Activated T-cell treated with anti-CD3 and anti-CD28 coated beads, Interleukin-2, amount 50 U/mL, for 4 hours (primary cell): ENCODE results near the gene ITGAX. TPM values are rescaled to one million over a fixed set of nuclear protein-coding genes. Genes with fewer than 3 reads are reported as not detected.
A peak's percentile ranks its signal among the peaks of the same experiment; 100 is the strongest.
"Not testable (repeated sequence)": the region's sequence is repeated elsewhere in the genome, so short reads cannot be mapped to it uniquely, and the experiment has no call there.

Source experiments
- ATAC-seq, 2 donors: fragments of 200-7000 bp; cut with Tn5 transposase; one replicate each; pipeline ENCODE4 v1.10.0; 2021
- DNase-seq: peaks from one replicate; pipeline ENCODE4 v3.0.0-alpha.2; 2020
- H3K27me3 Mint-ChIP-seq: one replicate; pipeline ENCODE4 v1.8.0; 2021; ENCODE audit warnings: low read depth, mixed read lengths
- H3K36me3 Mint-ChIP-seq: one replicate; pipeline ENCODE4 v1.8.0; 2022; ENCODE audit warnings: mixed read lengths; ENCODE audit not compliant: insufficient read depth
- H3K4me1 Mint-ChIP-seq: one replicate; pipeline ENCODE4 v1.8.0; 2021; ENCODE audit warnings: low read depth, mixed read lengths
- H3K4me3 Mint-ChIP-seq: one replicate; pipeline ENCODE4 v1.8.0; 2021; ENCODE audit warnings: mild to moderate bottlenecking, moderate library complexity, mixed read lengths
- H3K9me3 Mint-ChIP-seq: one replicate; pipeline ENCODE4 v1.8.0; 2021; ENCODE audit warnings: mixed read lengths
- total RNA-seq, 3 donors: library from RNA; stranded (reverse); gene quantifications; one replicate each; pipeline ENCODE4 v1.2.1, GENCODE V29; 2021

ITGAX gene
- total RNA-seq, 3 donors from 2014 or later, result 0.89 to 2.3 (median 2.2) TPM

GRCh38 chr16:31333686-31334649 is 21.0 kb upstream of the ITGAX start:
- ATAC-seq (peak in 1 of 2 donors; percentile 45), DNase-seq (no peak)
- Mint-ChIP-seq H3K4me3 (no peak overlapping the region), H3K4me1 (peaks cover 37% of the 10 kb centered on the region), H3K36me3 (no peaks in the 10 kb centered on the region), H3K27me3 (peaks cover 12% of the 10 kb centered on the region), H3K9me3 (no peaks in the 10 kb centered on the region)

- no peaks in the 10 kb centered on the region for H3K9me3 Mint-ChIP-seq
- H3K36me3 Mint-ChIP-seq, result no peaks in the 10 kb centered on the region
- ATAC-seq (no peak), DNase-seq (no peak)
- H3K27me3 Mint-ChIP-seq, result peaks cover 13% of the 10 kb centered on the region
- peaks cover 39% of the 10 kb centered on the region for H3K4me1 Mint-ChIP-seq
- H3K4me3 Mint-ChIP-seq, result no peak overlapping the region
These were observed 20.0 kb upstream of the ITGAX start for GRCh38 chr16:31334934-31335333.

- no peaks in the 10 kb centered on the region for H3K9me3 Mint-ChIP-seq
- H3K36me3 Mint-ChIP-seq, result no peaks in the 10 kb centered on the region
- H3K4me3 Mint-ChIP-seq, result no peak overlapping the region
- DNase-seq (no peak), ATAC-seq (no peak)
- H3K27me3 Mint-ChIP-seq, result peaks cover 12% of the 10 kb centered on the region
- H3K4me1 Mint-ChIP-seq, result peaks cover 38% of the 10 kb centered on the region
These were observed 19.5 kb upstream of the ITGAX start for GRCh38 chr16:31335431-31335830.

GRCh38 chr16:31338166-31338685 is 16.8 kb upstream of the ITGAX start:
- not testable (repeated sequence) for ATAC-seq, H3K27me3 Mint-ChIP-seq, H3K4me3 Mint-ChIP-seq, DNase-seq, H3K9me3 Mint-ChIP-seq, H3K36me3 Mint-ChIP-seq
- peaks cover 25% of the 10 kb centered on the region for H3K4me1 Mint-ChIP-seq

- ATAC-seq, result no peak
- no peaks in the 10 kb centered on the region for H3K36me3 Mint-ChIP-seq
- H3K4me3 Mint-ChIP-seq, result no peak overlapping the region
- DNase-seq, result no peak
- no peaks in the 10 kb centered on the region for H3K9me3 Mint-ChIP-seq
- peaks cover 3% of the 10 kb centered on the region for H3K27me3 Mint-ChIP-seq
- H3K4me1 Mint-ChIP-seq, result peaks cover 5% of the 10 kb centered on the region
These were observed 10.3 kb upstream of the ITGAX start for GRCh38 chr16:31344712-31345111.

GRCh38 chr16:31347445-31347844 is 7.5 kb upstream of the ITGAX start:
- Mint-ChIP-seq H3K9me3 (no peaks in the 10 kb centered on the region), H3K36me3 (no peaks in the 10 kb centered on the region), H3K27me3 (peaks cover 14% of the 10 kb centered on the region), H3K4me3 (no peak overlapping the region), H3K4me1 (peaks cover 16% of the 10 kb centered on the region)
- ATAC-seq (no peak), DNase-seq (no peak)

- Mint-ChIP-seq H3K27me3 (peaks cover 12% of the 10 kb centered on the region), H3K36me3 (no peaks in the 10 kb centered on the region)
- no peak for DNase-seq
These were observed 6.4 kb upstream of the ITGAX start for GRCh38 chr16:31348579-31348978.

GRCh38 chr16:31350275-31351005 is 4.5 kb upstream of the ITGAX start:
- no peaks in the 10 kb centered on the region for H3K9me3 Mint-ChIP-seq
- DNase-seq, result no peak
- ATAC-seq, result peak in 1 of 2 donors; percentile 3

More at GRCh38 chr16:31348579-31348978, 6.4 kb upstream of the ITGAX start:
- no peak for ATAC-seq
- H3K4me3 Mint-ChIP-seq, result no peak overlapping the region
- no peaks in the 10 kb centered on the region for H3K9me3 Mint-ChIP-seq
- H3K4me1 Mint-ChIP-seq, result peaks cover 24% of the 10 kb centered on the region

GRCh38 chr16:31351246-31351941 is 3.6 kb upstream of the ITGAX start:
- Mint-ChIP-seq H3K36me3 (no peaks in the 10 kb centered on the region), H3K27me3 (peaks cover 12% of the 10 kb centered on the region), H3K4me1 (peaks cover 37% of the 10 kb centered on the region), H3K9me3 (no peaks in the 10 kb centered on the region), H3K4me3 (no peak overlapping the region)
- DNase-seq (no peak), ATAC-seq (no peak)

More at GRCh38 chr16:31350275-31351005, 4.5 kb upstream of the ITGAX start:
- Mint-ChIP-seq H3K36me3 (no peaks in the 10 kb centered on the region), H3K4me3 (no peak overlapping the region), H3K27me3 (peaks cover 12% of the 10 kb centered on the region), H3K4me1 (peaks cover 36% of the 10 kb centered on the region)

GRCh38 chr16:31351942-31352325 is 3.0 kb upstream of the ITGAX start:
- Mint-ChIP-seq H3K27me3 (peaks cover 12% of the 10 kb centered on the region), H3K4me1 (peaks cover 37% of the 10 kb centered on the region), H3K4me3 (peak overlapping the region; percentile 11), H3K9me3 (no peaks in the 10 kb centered on the region), H3K36me3 (no peaks in the 10 kb centered on the region)
- DNase-seq (no peak), ATAC-seq (peak; percentile 31)

- H3K4me3 Mint-ChIP-seq, result no peak overlapping the region
- peaks cover 41% of the 10 kb centered on the region for H3K4me1 Mint-ChIP-seq
- no peaks in the 10 kb centered on the region for H3K36me3 Mint-ChIP-seq
- DNase-seq (no peak), ATAC-seq (no peak)
- H3K9me3 Mint-ChIP-seq, result no peaks in the 10 kb centered on the region
- H3K27me3 Mint-ChIP-seq, result peaks cover 12% of the 10 kb centered on the region
These were observed 2.4 kb upstream of the ITGAX start for GRCh38 chr16:31352376-31353115.

GRCh38 chr16:31355431-31356100 is 590 bp downstream of the ITGAX start:
- H3K4me1 Mint-ChIP-seq, result peaks cover 43% of the 10 kb centered on the region
- H3K4me3 Mint-ChIP-seq, result peak overlapping the region; percentile 54

More at GRCh38 chr16:31355431-31356100, 590 bp downstream of the ITGAX start:
- H3K36me3 Mint-ChIP-seq, result no peaks in the 10 kb centered on the region
- ATAC-seq (no peak), DNase-seq (no peak)
- H3K27me3 Mint-ChIP-seq, result peaks cover 10% of the 10 kb centered on the region
- H3K9me3 Mint-ChIP-seq, result no peaks in the 10 kb centered on the region
